Measurements from ENCODE around the gene DCAF11.

GRCh38 chr14:24083462-24083861, 31.1 kb upstream of the DCAF11 start:
- TF ChIP-seq POLR2A (IDR thresholded peaks at IDR 0.05) (no peak), CTCF (IDR thresholded peaks at IDR 0.05) (no peak)
